CD4-positive, alpha-beta T cell treated with Interferon alpha-2 for 1 hour (primary cell): ENCODE data around the gene SCIMP.
A peak's percentile ranks its signal among the peaks of the same experiment; 100 is the strongest.
"Not testable (repeated sequence)": the region's sequence is repeated elsewhere in the genome, so short reads cannot be mapped to it uniquely, and the experiment has no call there.

Experiments
- DNase-seq, 2 donors: peaks; one replicate each; pipeline ENCODE4 v3.0.0-alpha.2; 2020 to 2022

The SCIMP gene

GRCh38 chr17:5237541-5238016 is 2.9 kb upstream of the SCIMP start:
- DNase-seq, result peak; percentile 59 to 64

DNA sequence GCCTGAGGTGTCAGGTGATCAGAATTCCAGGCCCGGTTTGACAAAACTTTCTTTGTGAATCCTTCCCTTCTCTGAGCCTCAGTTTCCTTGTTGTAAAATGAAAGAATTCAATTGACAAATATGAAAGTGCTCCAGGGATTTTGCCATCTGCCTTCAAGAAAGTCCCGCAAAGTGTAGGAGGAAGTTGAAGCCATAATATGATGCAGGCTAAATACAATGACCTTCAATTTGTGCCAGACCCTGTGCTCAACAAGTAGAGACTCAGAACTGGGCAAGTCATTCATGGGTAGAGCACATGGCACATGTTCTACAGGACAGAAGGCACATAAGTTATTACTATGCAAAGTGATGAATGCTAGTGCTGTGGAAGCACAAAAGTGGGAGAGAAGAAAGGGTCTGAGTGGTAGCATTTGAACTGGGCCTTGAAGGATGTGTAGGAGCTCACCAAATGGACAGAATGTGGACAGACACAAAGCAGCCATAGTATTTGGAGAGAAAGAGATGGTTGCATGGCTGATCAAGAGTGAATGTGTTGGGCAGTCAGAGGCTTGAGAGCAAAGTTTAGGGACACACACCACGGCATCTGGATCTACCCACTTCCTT is 2.4 kb upstream of the SCIMP start:
- no peak for DNase-seq

DNA sequence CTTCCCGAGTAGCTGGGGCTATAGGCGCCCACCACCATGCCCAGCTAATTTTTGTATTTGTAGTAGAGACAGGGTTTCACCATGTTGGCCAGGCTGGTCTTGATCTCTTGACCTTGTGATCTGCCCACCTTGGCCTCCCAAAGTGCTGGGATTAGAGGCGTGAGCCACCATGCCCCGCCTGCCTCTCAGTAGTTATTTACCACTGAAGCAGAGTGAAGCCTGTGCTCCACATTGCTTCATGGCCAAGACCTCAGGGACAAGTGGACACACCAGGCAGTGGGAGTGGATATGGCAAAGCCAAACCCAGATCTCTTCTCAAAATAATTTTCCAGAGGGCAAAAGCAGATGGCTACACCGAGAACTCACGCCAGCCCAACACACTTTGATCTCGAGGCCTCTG is 1.2 kb downstream of the SCIMP start:
- DNase-seq, result not testable (repeated sequence)

GRCh38 chr17:5226940-5227878 is 7.5 kb downstream of the SCIMP start:
- peak; percentile 65 to 70 for DNase-seq

DNA sequence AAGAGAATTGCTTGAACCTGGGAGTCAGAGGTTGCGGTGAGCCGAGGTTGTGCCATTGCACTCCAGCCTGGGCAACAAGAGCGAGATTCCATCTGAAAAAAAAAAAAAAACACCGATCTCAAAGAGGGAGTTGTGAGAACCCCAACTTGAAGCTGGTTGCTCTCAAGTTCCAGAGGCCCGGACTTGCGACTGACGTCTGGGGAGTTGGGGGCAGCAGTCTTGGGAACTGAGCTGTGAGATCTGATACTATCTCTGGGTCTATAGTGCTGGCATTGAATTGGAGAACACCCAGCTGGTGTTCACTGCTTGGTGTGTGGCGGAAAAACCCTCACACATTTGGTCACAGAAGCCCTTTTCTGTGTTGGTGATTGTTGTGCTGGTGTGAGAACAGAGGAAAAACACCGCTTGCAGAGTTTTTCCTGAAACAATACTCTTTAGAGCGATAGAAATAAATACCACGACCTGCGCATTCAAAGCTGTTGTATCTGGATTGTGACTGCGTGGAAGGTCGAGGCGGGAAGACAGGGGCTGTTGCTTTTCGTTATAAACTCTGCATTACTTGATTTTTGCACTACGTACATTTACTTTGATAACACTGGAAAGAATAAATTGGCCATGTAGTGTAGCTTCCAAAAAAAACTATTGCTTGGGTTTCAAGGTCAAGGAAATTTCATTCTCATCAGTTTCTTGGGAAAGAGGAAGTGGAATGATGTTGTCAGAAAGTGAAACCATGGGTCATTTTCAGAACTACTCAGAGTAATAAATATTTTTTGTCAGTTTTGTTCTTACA is 8.8 kb downstream of the SCIMP start:
- DNase-seq, result no peak

- not testable (repeated sequence) for DNase-seq
Observed at GRCh38 chr17:5221912-5222311, 12.7 kb downstream of the SCIMP start.

- no peak for DNase-seq
Observed at GRCh38 chr17:5220074-5220473, 14.6 kb downstream of the SCIMP start.

DNA sequence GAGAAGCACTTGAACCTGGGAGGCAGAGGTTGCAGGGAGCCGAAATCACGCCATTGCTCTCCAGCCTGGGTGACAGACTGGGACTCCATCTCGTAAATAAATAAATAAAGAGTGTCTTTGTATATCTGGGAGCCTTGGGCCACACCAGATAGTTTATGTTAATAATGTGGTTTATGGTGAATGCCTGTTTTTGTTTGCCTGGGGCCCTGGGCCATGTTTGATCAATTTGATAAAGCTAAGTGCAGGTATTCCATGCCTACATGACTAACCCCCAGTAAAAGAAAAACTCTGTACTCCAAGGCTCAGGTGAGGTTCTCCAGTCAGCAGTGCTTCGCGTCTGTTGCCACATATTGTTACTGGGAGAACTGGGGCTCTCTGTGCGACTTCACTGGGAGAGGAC is 15.1 kb downstream of the SCIMP start:
- no peak for DNase-seq

DNA sequence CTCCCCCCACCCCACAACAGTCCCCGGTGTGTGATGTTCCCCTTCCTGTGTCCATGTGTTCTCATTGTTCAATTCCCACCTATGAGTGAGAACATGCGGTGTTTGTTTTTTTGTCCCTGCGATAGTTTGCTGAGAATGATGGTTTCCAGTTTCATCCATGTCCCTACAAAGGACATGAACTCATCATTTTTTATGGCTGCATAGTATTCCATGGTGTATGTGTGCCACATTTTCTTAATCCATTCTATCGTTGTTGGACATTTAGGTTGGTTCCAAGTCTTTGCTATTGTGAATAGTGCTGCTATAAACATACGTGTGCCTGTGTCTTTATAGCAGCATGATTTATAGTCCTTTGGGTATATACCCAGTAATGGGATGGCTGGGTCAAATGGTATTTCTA is 17.1 kb downstream of the SCIMP start:
- not testable (repeated sequence) for DNase-seq

- no peak for DNase-seq
Observed at GRCh38 chr17:5211458-5211857, 23.2 kb downstream of the SCIMP start.

DNA sequence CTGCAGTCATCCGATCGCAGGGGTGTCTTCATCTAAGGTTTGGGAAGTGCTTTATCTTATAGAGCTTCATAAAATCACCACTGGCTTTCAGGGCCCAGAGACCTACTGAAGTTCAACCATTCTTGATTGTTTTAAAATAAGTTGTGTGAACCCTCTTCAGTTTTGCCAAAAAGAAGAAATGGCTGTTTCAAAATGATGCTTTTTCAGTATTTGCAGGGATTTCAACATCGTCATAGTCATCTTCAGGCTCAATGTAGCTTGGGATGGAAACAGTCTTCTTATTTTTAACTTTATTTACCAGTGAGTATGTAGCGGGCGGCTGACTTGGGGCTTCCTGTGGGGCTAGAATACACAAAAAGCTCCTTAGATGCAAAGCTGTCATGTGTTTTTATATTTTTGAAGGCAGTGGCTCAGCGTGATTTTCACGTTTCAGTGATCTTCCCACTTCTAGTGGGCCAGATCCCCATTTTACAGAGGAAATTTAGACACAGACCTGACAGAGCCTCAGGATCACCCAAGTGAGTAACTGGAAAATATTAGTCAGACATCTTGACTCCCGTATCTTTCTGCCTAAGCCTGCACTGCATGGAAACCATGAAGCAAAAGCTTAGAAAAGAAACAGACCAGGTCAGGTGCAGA is 23.9 kb downstream of the SCIMP start:
- DNase-seq, result no peak

DNA sequence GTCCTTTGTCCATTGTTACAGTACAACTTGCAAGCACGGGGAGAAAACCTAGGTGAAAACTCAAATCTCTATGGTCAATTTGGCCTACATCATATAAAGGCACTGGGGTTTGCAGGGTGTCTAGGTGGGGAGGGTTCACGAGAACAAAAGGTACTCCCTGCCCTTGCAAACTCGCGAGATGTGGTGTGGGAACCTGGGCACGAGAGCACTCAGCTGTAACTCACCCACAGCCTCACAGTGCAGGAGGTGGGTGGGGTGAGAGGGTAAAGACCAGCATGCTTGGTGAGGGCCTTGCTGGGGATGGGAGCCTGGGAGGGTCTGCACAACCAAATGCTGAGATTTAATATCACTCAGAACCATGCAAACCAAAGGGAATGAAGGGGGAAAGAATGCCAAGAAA is 24.6 kb downstream of the SCIMP start:
- no peak for DNase-seq

DNA sequence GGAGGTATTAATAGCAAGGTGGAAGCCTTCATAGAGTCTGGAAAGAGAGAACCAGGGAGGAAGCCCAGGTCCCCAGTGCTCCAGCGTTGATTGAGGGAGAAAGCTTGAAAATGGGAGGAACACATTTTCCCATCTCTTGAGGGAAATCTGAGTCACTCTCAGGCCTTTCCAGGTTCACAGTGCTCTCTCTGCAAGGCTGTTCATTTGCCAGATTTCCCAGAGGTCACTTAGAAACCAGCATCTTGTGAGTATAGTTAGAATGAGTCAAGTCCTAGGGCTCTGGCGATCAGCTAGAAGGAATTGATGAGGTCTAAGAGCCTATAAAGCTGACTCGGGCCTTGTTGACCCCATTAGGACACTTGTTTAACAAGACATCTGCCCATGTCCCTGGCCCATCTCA is 25.3 kb downstream of the SCIMP start:
- DNase-seq, result no peak

DNA sequence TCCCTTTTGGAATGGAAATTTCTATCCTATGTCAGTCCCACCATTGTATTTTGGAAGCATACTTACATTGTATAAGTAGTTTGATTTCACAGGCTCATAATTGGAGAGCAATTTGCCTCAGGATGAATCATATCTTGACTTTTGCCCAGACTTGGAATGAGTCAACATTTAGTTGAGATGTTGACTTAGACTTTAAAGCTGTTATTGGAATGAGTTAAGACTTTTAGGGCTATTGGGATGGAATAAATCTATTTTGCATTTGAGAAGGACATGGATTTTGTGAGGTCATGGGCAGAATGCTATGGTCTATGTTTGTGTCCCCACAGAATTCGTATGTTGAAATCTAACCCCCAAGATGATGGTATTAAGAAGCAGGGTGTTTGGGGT is 30.8 kb downstream of the SCIMP start:
- no peak for DNase-seq

GRCh38 chr17:5203178-5203907 is 31.3 kb downstream of the SCIMP start:
- no peak for DNase-seq

DNA sequence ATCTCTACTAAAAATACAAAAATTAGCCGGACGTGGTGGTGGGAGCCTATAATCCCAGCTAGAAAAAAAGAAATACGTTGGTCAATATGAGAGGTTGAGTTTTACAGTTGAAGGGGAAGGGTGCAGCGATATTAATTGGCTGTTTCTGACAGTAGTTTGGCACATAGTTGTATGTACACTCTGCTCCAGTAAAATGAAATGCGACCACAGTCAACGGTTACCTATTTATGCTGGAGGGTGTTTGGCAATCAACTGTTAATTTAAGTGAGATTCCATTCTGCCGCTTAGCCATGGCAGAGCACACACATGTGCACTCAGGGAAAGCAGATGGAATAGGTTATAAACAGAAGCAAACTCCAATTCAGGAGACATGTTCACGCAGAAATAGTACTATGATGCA is 33.6 kb downstream of the SCIMP start:
- no peak for DNase-seq

GRCh38 chr17:5200360-5200759 is 34.3 kb downstream of the SCIMP start:
- DNase-seq, result no peak

- no peak for DNase-seq
Observed at GRCh38 chr17:5198472-5198871, 36.2 kb downstream of the SCIMP start.

- no peak for DNase-seq
Observed at GRCh38 chr17:5194346-5194745, 40.3 kb downstream of the SCIMP start.

- DNase-seq, result peak; percentile 96 to 98
Observed at GRCh38 chr17:5191541-5192417, 42.9 kb downstream of the SCIMP start, which contains the start of gene ZNF594. ZNF594 (minus strand) TSS chr17:5191868; CDS start chr17:5184256, 7,612 bp downstream.

DNA sequence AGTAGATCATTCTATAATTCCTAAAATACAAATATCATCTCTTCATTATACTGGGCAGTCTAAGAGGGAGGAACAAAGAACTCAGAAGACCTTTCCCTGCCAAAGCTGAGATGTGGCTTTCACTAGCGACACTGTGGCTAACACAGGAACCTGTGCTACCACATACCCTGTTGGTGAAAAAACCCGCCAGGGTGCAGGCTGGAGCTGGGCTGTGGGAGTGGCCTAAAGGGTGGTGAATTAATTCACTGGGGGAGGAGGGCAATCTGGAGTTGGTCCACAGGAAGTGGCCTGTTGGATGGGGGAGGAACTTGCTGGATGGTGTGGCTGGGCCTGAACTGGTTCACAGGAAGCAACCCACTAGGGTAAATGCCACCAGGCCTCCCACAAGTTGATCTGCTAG is 50.4 kb downstream of the SCIMP start:
- DNase-seq, result peak; percentile 32 to 57
